CD14-positive monocyte (primary cell): ENCODE results near the gene MXRA7. TPM values are rescaled to one million over a fixed set of nuclear protein-coding genes. Genes with fewer than 3 reads are reported as not detected.

Source experiments
- DNase-seq, 3 donors: peaks; one replicate each; pipeline ENCODE4 v3.0.0-alpha.2; 2011 to 2022
- H2AFZ ChIP-seq: 2 replicates; pipeline ENCODE4 v1.6.0; 2012; ENCODE audit warnings: mild to moderate bottlenecking, low read depth, low read length, inconsistent platforms; ENCODE audit not compliant: insufficient read depth, poor library complexity, severe bottlenecking
- H3K27ac ChIP-seq, 2 donors: 1 replicate in 1 of 2; 2 replicates in 1 of 2; pipeline ENCODE4 v1.5.1; 2012 to 2013; ENCODE audit warnings: low read length in 2 of 2, control low read depth in 1 of 2, inconsistent platforms in 1 of 2, low read depth in 1 of 2, mild to moderate bottlenecking in 1 of 2
- H3K27me3 ChIP-seq, 2 donors: one replicate each; pipeline versions ENCODE4 v1.6.0 to v1.6.1; 2011 to 2013; ENCODE audit warnings: low read length in 2 of 2; ENCODE audit not compliant: control insufficient read depth in 2 of 2, insufficient read depth in 2 of 2
- H3K36me3 ChIP-seq, 2 donors: replicated peaks in 1 of 2; 1 replicate in 1 of 2; 2 replicates in 1 of 2; pipeline versions ENCODE4 v1.5.1 to v1.6.1; 2012 to 2013; ENCODE audit warnings: low read length in 2 of 2, control low read depth in 1 of 2, inconsistent platforms in 1 of 2, mild to moderate bottlenecking in 1 of 2; ENCODE audit not compliant: insufficient read depth in 2 of 2, control insufficient read depth in 1 of 2
- H3K4me1 ChIP-seq, 2 donors: 1 replicate in 1 of 2; 2 replicates in 1 of 2; pipeline versions ENCODE4 v1.5.1 to v1.6.1; 2012 to 2013; ENCODE audit warnings: low read length in 2 of 2, control low read depth in 1 of 2, inconsistent platforms in 1 of 2, mild to moderate bottlenecking in 1 of 2, moderate library complexity in 1 of 2; ENCODE audit not compliant: insufficient read depth in 2 of 2, control insufficient read depth in 1 of 2
- H3K4me2 ChIP-seq: replicated peaks from 2 replicates; pipeline ENCODE3; 2012; ENCODE audit warnings: low read length, moderate library complexity, mild to moderate bottlenecking; ENCODE audit not compliant: poor library complexity, severe bottlenecking; ENCODE audit errors: extremely low read depth
- H3K4me3 ChIP-seq, 3 experiments: fragments of 200-600 bp in 1 of 3; sonication (generic) in 1 of 3; replicated peaks in 1 of 3; 1 replicate in 2 of 3; 2 replicates in 1 of 3; pipeline ENCODE4 v1.5.1; 2011 to 2013; ENCODE audit warnings: low read length in 3 of 3, mild to moderate bottlenecking in 3 of 3, control low read depth in 2 of 3, low read depth in 2 of 3, inconsistent platforms in 1 of 3, moderate library complexity in 1 of 3
- H3K79me2 ChIP-seq: 2 replicates; pipeline ENCODE4 v1.6.0; 2012; ENCODE audit warnings: mild to moderate bottlenecking, control low read depth, inconsistent platforms, low read length, moderate library complexity; ENCODE audit not compliant: insufficient read depth
- H3K9ac ChIP-seq: 2 replicates; pipeline ENCODE4 v1.6.0; 2017; ENCODE audit warnings: low read length, mild to moderate bottlenecking; ENCODE audit not compliant: insufficient read depth, poor library complexity, severe bottlenecking
- H3K9me3 ChIP-seq, 2 donors: replicated peaks in 1 of 2; 1 replicate in 1 of 2; 2 replicates in 1 of 2; pipeline versions ENCODE4 v1.5.1 to v1.6.1; 2012 to 2013; ENCODE audit warnings: low read length in 2 of 2, control low read depth in 1 of 2; ENCODE audit not compliant: control insufficient read depth in 1 of 2, insufficient read depth in 1 of 2
- H4K20me1 ChIP-seq: 2 replicates; pipeline ENCODE4 v1.6.0; 2012; ENCODE audit warnings: mild to moderate bottlenecking, low read length, control low read depth, moderate library complexity; ENCODE audit not compliant: insufficient read depth
- H3K27ac Mint-ChIP-seq, 7 donors: one replicate each; pipeline ENCODE4 v1.8.0; 2020; ENCODE audit warnings: mild to moderate bottlenecking in 7 of 7, mixed read lengths in 7 of 7, moderate library complexity in 6 of 7, inconsistent platforms in 2 of 7
- H3K27me3 Mint-ChIP-seq, 3 donors: one replicate each; pipeline ENCODE4 v1.8.0; 2021 to 2022; ENCODE audit warnings: low read depth in 3 of 3, mild to moderate bottlenecking in 3 of 3, mixed read lengths in 3 of 3, moderate library complexity in 3 of 3, inconsistent platforms in 1 of 3
- H3K36me3 Mint-ChIP-seq, 2 donors: one replicate each; pipeline ENCODE4 v1.8.0; 2020; ENCODE audit warnings: mixed read lengths in 2 of 2, inconsistent platforms in 1 of 2, mild to moderate bottlenecking in 1 of 2
- H3K4me1 Mint-ChIP-seq: one replicate; pipeline ENCODE4 v1.8.0; 2020; ENCODE audit warnings: mild to moderate bottlenecking, mixed read lengths
- H3K4me3 Mint-ChIP-seq, 2 donors: one replicate each; pipeline ENCODE4 v1.8.0; 2020; ENCODE audit warnings: mild to moderate bottlenecking in 2 of 2, mixed read lengths in 2 of 2, moderate library complexity in 1 of 2
- H3K9me3 Mint-ChIP-seq, 7 donors: one replicate each; pipeline ENCODE4 v1.8.0; 2020 to 2022; ENCODE audit warnings: mixed read lengths in 7 of 7, mild to moderate bottlenecking in 6 of 7, moderate library complexity in 6 of 7, inconsistent platforms in 2 of 7
- CTCF ChIP-seq: fragments of 200-600 bp; IDR thresholded peaks from one replicate; pipeline ENCODE4 v1.8.0; 2022; ENCODE audit warnings: antibody characterized with exemption, mild to moderate bottlenecking
- WGBS: methylation state at CpG from one replicate; pipeline ENCODE4 v1.1.5; 2013; ENCODE audit warnings: missing lambda C conversion rate; ENCODE audit not compliant: insufficient coverage; 5-methylcytosine and 5-hydroxymethylcytosine counted together
- intact Hi-C, 2 donors: fragments of 100-400 bp; cut with micrococcal nuclease; formaldehyde crosslinking; loops; one replicate each; pipeline versions ENCODE4 v1.15.0 to v1.15.1; 2023
- polyA plus RNA-seq, 3 donors: library from polyadenylated mRNA; depleted of rRNA in 1 of 3; unstranded in 2 of 3; stranded (reverse) in 1 of 3; fragments of 300-500 nt in 2 of 3; fragments of >200 nt in 1 of 3; fragmentation: Illumina TruSeq in 2 of 3; gene quantifications; 1 replicate in 2 of 3; 2 replicates in 1 of 3; pipeline ENCODE4 v1.2.3, GENCODE V29; 2012 to 2021

MXRA7 gene
- polyA plus RNA-seq, 3 donors: 0.13 to 0.81 (median 0.30) TPM

GRCh38 chr17:76720941-76721340 is 10.2 kb upstream of the MXRA7 start:
- no peaks in the 10 kb centered on the region for H3K27me3 ChIP-seq
- H3K4me2 ChIP-seq: no peak overlapping the region
- H4K20me1 ChIP-seq: peaks cover 82% of the 10 kb centered on the region
- no peaks in the 10 kb centered on the region for H3K9me3 ChIP-seq
- no peak for TF ChIP-seq CTCF
- peaks cover 73 to 90% of the 10 kb centered on the region in 2 donors for H3K36me3 ChIP-seq
- Mint-ChIP-seq H3K9me3 (no peaks in the 10 kb centered on the region), H3K27ac (peak overlapping the region in 1 of 7 donors; percentile 31), H3K4me1 (peaks cover 31% of the 10 kb centered on the region), H3K36me3 (peaks cover 74 to 96% of the 10 kb centered on the region in 2 donors), H3K4me3 (no peak overlapping the region), H3K27me3 (no peaks in the 10 kb centered on the region)
- no peak overlapping the region for H3K9ac ChIP-seq
- no peak overlapping the region for H3K4me3 ChIP-seq
- intact Hi-C loops: loop anchor here in 1 of 2 donors (10.0 kb wide), 1 partner anchor 46 kb away; no protein-coding TSS in a partner anchor
- no peak for DNase-seq
- H3K4me1 ChIP-seq: peaks cover 28 to 30% of the 10 kb centered on the region in 2 donors
- no peak overlapping the region for H3K27ac ChIP-seq
- peaks cover 46% of the 10 kb centered on the region for H3K79me2 ChIP-seq
- WGBS: 96% methylated on average over 6 of the region's 9 CpGs
- no peak overlapping the region for H2AFZ ChIP-seq

- Histone ChIP-seq H2AFZ (no peak overlapping the region), H3K9me3 (no peaks in the 10 kb centered on the region), H3K27ac (no peak overlapping the region), H3K4me2 (no peak overlapping the region), H3K4me1 (peaks cover 29 to 33% of the 10 kb centered on the region in 2 donors), H3K36me3 (peaks cover 73 to 97% of the 10 kb centered on the region in 2 donors), H3K9ac (no peak overlapping the region), H3K27me3 (no peaks in the 10 kb centered on the region), H3K79me2 (peaks cover 39% of the 10 kb centered on the region), H4K20me1 (peaks cover 82% of the 10 kb centered on the region), H3K4me3 (no peak overlapping the region)
- 100% methylated on average over 6 of the region's 9 CpGs for WGBS
- no peak overlapping the region for H3K4me3 Mint-ChIP-seq
- peak overlapping the region in 2 of 7 donors; percentile 21 to 43 for H3K27ac Mint-ChIP-seq
- peaks cover 75 to 98% of the 10 kb centered on the region in 2 donors for H3K36me3 Mint-ChIP-seq
- TF ChIP-seq CTCF: no peak
- H3K9me3 Mint-ChIP-seq: no peaks in the 10 kb centered on the region
- intact Hi-C loops: loop anchor here in 1 of 2 donors (10.0 kb wide), 1 partner anchor 45 kb away; no protein-coding TSS in a partner anchor
- no peak for DNase-seq
- no peaks in the 10 kb centered on the region for H3K27me3 Mint-ChIP-seq
- peaks cover 34% of the 10 kb centered on the region for H3K4me1 Mint-ChIP-seq
Measured at GRCh38 chr17:76720211-76720610, 9.4 kb upstream of the MXRA7 start.
